T-cell (primary cell): Measurements from ENCODE around the gene SESN2. TPM values are rescaled to one million over a fixed set of nuclear protein-coding genes. Genes with fewer than 3 reads are reported as not detected.

Source experiments
- ATAC-seq, 4 experiments: fragments of 200-7000 bp in 3 of 4; fragments of 150-1000 bp in 1 of 4; cut with Tn5 transposase; replicated peaks in 1 of 4; 1 replicate in 3 of 4; 2 replicates in 1 of 4; pipeline ENCODE4 v1.10.0; 2021; ENCODE audit warnings: moderate library complexity in 3 of 4, mild to moderate bottlenecking in 2 of 4, moderate number of reproducible peaks in 1 of 4
- CTCF ChIA-PET, 2 donors: fragments of 300-600 bp; sonication (Branson Sonifier 250); formaldehyde crosslinking; loops; one replicate each; lab custom pipeline; 2022; ENCODE audit warnings: antibody characterized with exemption in 2 of 2; lab: Charles Lee
- POLR2A ChIA-PET, 2 donors: fragments of 300-600 bp; sonication (Branson Sonifier 250); formaldehyde crosslinking; loops; one replicate each; lab custom pipeline; 2022; ENCODE audit warnings: antibody characterized with exemption in 2 of 2; lab: Charles Lee
- DNase-seq, 35 experiments: peaks; one replicate each; pipeline versions ENCODE4 v3.0.0 to v3.0.0-alpha.2; 2013 to 2023
- H3K27ac ChIP-seq: one replicate; pipeline ENCODE4 v1.5.1; 2013; ENCODE audit warnings: low read length
- H3K27me3 ChIP-seq, 2 experiments: replicated peaks in 1 of 2; 1 replicate in 1 of 2; 2 replicates in 1 of 2; pipeline versions ENCODE4 v1.6.1 to v1.7.0; 2013; ENCODE audit warnings: low read length in 1 of 2, mixed read lengths in 1 of 2; ENCODE audit not compliant: control insufficient read depth in 2 of 2, insufficient read depth in 2 of 2; ENCODE audit errors: extremely low read depth in 1 of 2
- H3K36me3 ChIP-seq, 2 donors: 1 replicate in 1 of 2; 2 replicates in 1 of 2; pipeline versions ENCODE4 v1.6.1 to v1.7.0; 2013; ENCODE audit warnings: low read length in 1 of 2; ENCODE audit not compliant: control insufficient read depth in 2 of 2, insufficient read depth in 1 of 2; ENCODE audit errors: extremely low read depth in 1 of 2
- H3K4me1 ChIP-seq, 2 experiments: 1 replicate in 1 of 2; 2 replicates in 1 of 2; pipeline versions ENCODE4 v1.6.1 to v1.7.0; 2013; ENCODE audit warnings: low read length in 2 of 2, mixed read lengths in 1 of 2; ENCODE audit not compliant: insufficient read depth in 2 of 2, control insufficient read depth in 1 of 2; ENCODE audit errors: extremely low read depth in 1 of 2
- H3K4me3 ChIP-seq, 2 donors: 1 replicate in 1 of 2; 2 replicates in 1 of 2; pipeline versions ENCODE4 v1.5.1 to v1.7.0; 2013; ENCODE audit warnings: mild to moderate bottlenecking in 2 of 2, low read length in 1 of 2, moderate library complexity in 1 of 2; ENCODE audit not compliant: control insufficient read depth in 1 of 2; ENCODE audit errors: extremely low read depth in 1 of 2
- H3K9me3 ChIP-seq: 2 replicates; pipeline ENCODE4 v1.7.0; 2013
- H3K27ac Mint-ChIP-seq, 2 donors: one replicate each; pipeline ENCODE4 v1.8.0; 2020 to 2021; ENCODE audit warnings: mild to moderate bottlenecking in 2 of 2, mixed read lengths in 2 of 2
- H3K27me3 Mint-ChIP-seq, 2 donors: one replicate each; pipeline ENCODE4 v1.8.0; 2021 to 2022; ENCODE audit warnings: mixed read lengths in 2 of 2
- H3K36me3 Mint-ChIP-seq: one replicate; pipeline ENCODE4 v1.8.0; 2021; ENCODE audit warnings: mixed read lengths
- H3K4me1 Mint-ChIP-seq, 3 donors: one replicate each; pipeline ENCODE4 v1.8.0; 2020 to 2022; ENCODE audit warnings: mixed read lengths in 3 of 3, mild to moderate bottlenecking in 1 of 3
- H3K4me3 Mint-ChIP-seq, 3 donors: one replicate each; pipeline ENCODE4 v1.8.0; 2020 to 2022; ENCODE audit warnings: mild to moderate bottlenecking in 3 of 3, mixed read lengths in 3 of 3, moderate library complexity in 3 of 3
- H3K9me3 Mint-ChIP-seq, 3 donors: one replicate each; pipeline ENCODE4 v1.8.0; 2020 to 2022; ENCODE audit warnings: mixed read lengths in 3 of 3
- WGBS: methylation state at CpG from one replicate; pipeline ENCODE4 v1.1.5; 2013; ENCODE audit warnings: missing lambda C conversion rate; ENCODE audit not compliant: insufficient coverage; 5-methylcytosine and 5-hydroxymethylcytosine counted together
- total RNA-seq, 35 experiments: library from RNA in 6 of 35; stranded (reverse) in 6 of 35; fragments of 120-200 nt in 1 of 35; gene quantifications; one replicate each; pipeline versions ENCODE4 v1.2.1 to v1.2.4 and lab custom pipeline; 2013 to 2026

The SESN2 gene
- total RNA-seq, 5 donors from 2014 or later (not counting 1 experiment from before 2014, with no cell fraction given): 7.1 to 11.9 (median 8.6) TPM

DNA sequence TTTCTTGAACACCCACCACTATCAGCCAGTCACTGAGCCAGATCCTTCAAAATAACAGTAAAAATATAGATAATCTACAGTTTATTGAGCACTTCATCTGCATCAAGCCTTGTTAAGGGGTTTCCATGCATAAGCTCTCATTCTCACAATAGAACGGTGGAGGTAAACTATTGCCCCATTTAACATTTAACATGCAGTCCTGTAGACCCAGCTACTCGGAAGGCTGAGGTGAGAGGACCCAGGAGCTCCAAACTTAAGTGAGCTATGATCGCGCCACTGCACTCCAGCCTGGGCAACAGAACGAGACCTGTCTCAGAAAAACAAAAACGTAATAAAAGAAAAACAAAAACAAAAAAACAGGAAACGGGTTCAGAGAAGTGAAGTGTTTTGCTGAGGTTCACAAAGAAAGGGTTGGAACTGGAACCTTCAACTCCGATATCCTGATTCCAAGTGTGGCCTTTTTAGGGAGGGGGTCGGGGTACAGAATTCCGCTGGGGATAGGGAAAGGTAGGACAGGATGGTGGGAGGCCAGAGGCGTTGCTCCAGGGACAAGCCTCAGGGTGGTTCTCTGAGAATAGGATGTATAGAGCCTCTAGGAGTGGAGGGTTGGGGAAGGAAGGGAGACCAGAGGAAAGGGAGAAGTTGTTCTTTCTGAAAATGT is 11.6 kb upstream of the SESN2 start:
- Mint-ChIP-seq H3K36me3 (no peaks in the 10 kb centered on the region), H3K27me3 (no peaks in the 10 kb centered on the region), H3K27ac (peak overlapping the region; percentile 88 to 94), H3K4me1 (peaks cover 50 to 58% (median 57%) of the 10 kb centered on the region in 3 donors), H3K4me3 (peak overlapping the region; percentile 83 to 93 (median 86)), H3K9me3 (no peaks in the 10 kb centered on the region)
- peak overlapping the region; percentile 37 to 50 for H3K4me3 ChIP-seq
- no peaks in the 10 kb centered on the region for H3K9me3 ChIP-seq
- H3K4me1 ChIP-seq: peaks cover 50 to 54% of the 10 kb centered on the region in 2 experiments
- no peaks in the 10 kb centered on the region for H3K27me3 ChIP-seq
- no peaks in the 10 kb centered on the region for H3K36me3 ChIP-seq
- CTCF ChIA-PET: interaction anchor here (0.6 to 2.7 kb wide), 23 partner anchors 9 to 629 kb away, joined by 3 to 20 read pairs (median 5); partner anchors contain the start of genes ATP5IF1 (in 1 of the 2), MED18 (in 1 of the 2), PHACTR4 (in 1 of the 2) and RCC1 (in 1 of the 2)
- POLR2A ChIA-PET: interaction anchor here (0.7 to 4.6 kb wide), 3 partner anchors 12 to 123 kb away, joined by 3 to 37 read pairs (median 19); partner anchors contain the start of genes ATP5IF1 (in 1 of the 2) and MED18 (in 1 of the 2)
- WGBS: 61% methylated on average over 5 of the region's 11 CpGs
- DNase-seq (peak in 4 of 35 experiments; percentile 4 to 20 (median 14)), ATAC-seq (no peak)
- H3K27ac ChIP-seq: peak overlapping the region; percentile 95

DNA sequence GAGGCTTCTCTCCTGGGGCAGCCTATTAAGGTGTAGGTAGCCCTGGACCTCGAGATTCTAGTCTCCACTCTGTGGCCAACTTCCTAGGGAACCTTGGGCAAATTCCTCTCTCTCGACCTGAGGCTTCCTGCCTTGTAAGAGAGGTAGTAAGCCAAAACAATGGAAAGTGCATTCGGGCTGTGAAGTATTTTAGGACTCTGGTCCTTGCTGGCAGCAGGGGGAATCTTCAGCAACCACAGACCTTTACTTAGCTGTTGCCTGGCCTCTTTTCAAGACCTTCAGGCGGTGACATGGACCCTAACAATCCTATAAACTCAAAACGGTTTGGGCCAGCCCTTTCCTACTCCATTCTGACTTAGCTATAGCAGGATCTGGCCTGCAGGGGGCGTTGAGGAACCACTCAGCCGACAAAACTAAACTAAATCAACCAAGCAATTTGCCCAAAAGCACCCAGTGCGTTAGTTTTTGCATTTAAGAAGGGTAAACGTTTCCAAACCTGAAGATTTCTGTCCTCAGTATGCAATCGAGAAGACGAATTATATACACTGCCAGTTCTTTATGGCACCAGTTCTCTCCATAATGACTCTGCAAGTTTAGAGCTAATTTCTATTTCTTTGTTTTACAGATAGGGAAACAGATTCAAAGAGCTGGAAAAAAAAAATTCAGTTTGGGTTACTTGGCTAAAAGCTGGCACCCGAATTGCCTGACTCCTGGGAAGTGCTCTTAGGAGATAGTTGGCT is 10.9 kb upstream of the SESN2 start:
- H3K9me3 ChIP-seq: no peaks in the 10 kb centered on the region
- H3K27me3 ChIP-seq: no peaks in the 10 kb centered on the region
- no peaks in the 10 kb centered on the region for H3K36me3 Mint-ChIP-seq
- POLR2A ChIA-PET: interaction anchor here in 1 of 2 donors (0.5 to 1.4 kb wide), 5 partner anchors 16 to 257 kb away, joined by 3 to 19 read pairs (median 3); partner anchors contain the start of gene MED18
- H3K4me1 ChIP-seq: peaks cover 43 to 47% of the 10 kb centered on the region in 2 experiments
- H3K4me3 Mint-ChIP-seq: peak overlapping the region; percentile 65 to 93 (median 83)
- ATAC-seq (peak in 3 of 4 experiments; percentile 31 to 41 (median 39)), DNase-seq (peak; percentile 62 to 90 (median 79))
- H3K4me3 ChIP-seq: peak overlapping the region; percentile 2 to 7
- CTCF ChIA-PET: interaction anchor here (0.6 to 2.7 kb wide), 40 partner anchors 8 to 1125 kb away, joined by 3 to 20 read pairs (median 4); partner anchors contain the start of genes ATP5IF1 (in 1 of the 2), MED18 (in 1 of the 2), PHACTR4 (in 1 of the 2) and RCC1 (in 1 of the 2)
- H3K4me1 Mint-ChIP-seq: peaks cover 44 to 53% (median 51%) of the 10 kb centered on the region in 3 donors
- peak overlapping the region; percentile 95 for H3K27ac ChIP-seq
- H3K27me3 Mint-ChIP-seq: no peaks in the 10 kb centered on the region
- peak overlapping the region; percentile 88 to 94 for H3K27ac Mint-ChIP-seq
- no peaks in the 10 kb centered on the region for H3K36me3 ChIP-seq
- 0% methylated on average over 5 of the region's 12 CpGs for WGBS
- no peaks in the 10 kb centered on the region for H3K9me3 Mint-ChIP-seq

DNA sequence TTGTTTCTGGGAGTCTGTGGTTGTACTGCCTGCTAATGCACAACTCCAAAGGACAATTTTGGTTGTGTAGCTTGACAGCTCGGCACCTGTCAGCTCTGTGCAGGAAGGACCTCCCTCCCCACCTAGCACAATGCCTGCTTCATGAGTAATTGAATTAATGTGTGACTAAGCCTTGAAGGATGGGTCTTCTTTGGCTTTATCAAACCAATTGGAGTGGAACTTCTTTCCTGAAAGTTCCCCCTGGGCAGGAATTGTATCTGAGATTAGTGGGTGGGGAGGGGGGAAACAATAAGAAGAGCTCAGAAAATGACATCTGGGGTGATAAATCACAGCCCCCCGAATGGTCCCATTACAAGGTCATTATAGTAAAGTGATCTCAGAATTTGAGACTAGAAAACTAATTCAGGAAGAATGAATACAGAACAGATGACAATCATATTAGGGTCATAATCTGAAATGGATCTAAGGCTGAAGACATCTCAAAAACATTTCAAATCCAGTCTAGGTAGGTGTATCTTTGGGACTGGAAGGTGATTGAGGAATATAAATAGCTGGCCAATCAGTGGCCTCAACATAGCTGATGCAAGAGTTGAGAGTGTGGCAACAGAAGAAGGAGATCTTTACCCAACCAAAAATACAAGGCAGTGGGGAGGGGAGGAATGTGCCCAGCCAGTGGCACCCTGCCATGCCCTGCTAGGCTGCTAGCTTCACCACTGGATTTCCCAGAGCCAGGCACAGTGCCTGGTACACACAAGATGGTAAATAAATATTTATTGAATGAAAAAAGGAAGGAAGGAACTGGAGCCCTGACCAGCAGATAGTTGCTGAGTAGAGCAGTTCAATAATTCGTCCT is 10.1 kb upstream of the SESN2 start:
- POLR2A ChIA-PET: interaction anchor here in 1 of 2 donors (0.8 to 1.4 kb wide), 4 partner anchors 15 to 256 kb away, joined by 3 to 19 read pairs (median 4); partner anchors contain the start of gene MED18

DNA sequence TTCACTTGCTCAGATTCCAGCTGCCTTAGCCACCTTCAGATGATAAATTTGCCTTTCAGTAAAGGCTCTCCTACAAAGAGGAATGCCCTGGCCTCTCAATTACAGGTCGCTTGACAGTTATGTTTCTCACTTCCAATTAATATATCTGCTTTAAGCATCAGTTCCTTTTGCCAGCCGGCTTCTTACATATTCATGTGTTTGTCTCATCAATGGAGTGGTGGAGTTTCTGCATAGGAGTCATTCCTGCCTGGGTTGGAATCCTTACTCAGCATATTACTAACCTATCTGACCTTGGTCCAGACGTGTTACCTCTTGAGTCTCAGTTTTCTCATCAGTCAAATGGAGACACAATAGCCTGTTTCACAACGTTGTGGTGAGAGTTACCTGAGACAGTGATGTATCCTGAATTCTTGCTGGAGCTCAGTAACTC is 9.4 kb upstream of the SESN2 start:
- Mint-ChIP-seq H3K36me3 (no peaks in the 10 kb centered on the region), H3K27ac (peak overlapping the region in 1 of 2 donors; percentile 66), H3K9me3 (no peaks in the 10 kb centered on the region), H3K27me3 (no peaks in the 10 kb centered on the region), H3K4me3 (no peak overlapping the region), H3K4me1 (peaks cover 29 to 39% (median 37%) of the 10 kb centered on the region in 3 donors)
- no peak for ATAC-seq
- DNase-seq: no peak
- peaks cover 32 to 33% of the 10 kb centered on the region in 2 experiments for H3K4me1 ChIP-seq
- ChIA-PET POLR2A (no interaction called here), CTCF (interaction anchor here in 1 of 2 donors (0.6 to 2.7 kb wide), 4 partner anchors 8 to 256 kb away, joined by 6 to 20 read pairs (median 10); partner anchors contain the start of genes ATP5IF1 and RCC1)
- no peaks in the 10 kb centered on the region for H3K27me3 ChIP-seq
- no peak overlapping the region for H3K27ac ChIP-seq
- WGBS: 83% methylated on average over 2 of the region's 4 CpGs
- no peaks in the 10 kb centered on the region for H3K9me3 ChIP-seq
- no peak overlapping the region for H3K4me3 ChIP-seq
- H3K36me3 ChIP-seq: no peaks in the 10 kb centered on the region

More for the DNA sequence above, 10.1 kb upstream of the SESN2 start:
- no peaks in the 10 kb centered on the region for H3K9me3 ChIP-seq
- Mint-ChIP-seq H3K9me3 (no peaks in the 10 kb centered on the region), H3K27me3 (no peaks in the 10 kb centered on the region), H3K4me3 (peak overlapping the region; percentile 65 to 93 (median 83)), H3K36me3 (no peaks in the 10 kb centered on the region), H3K4me1 (peaks cover 36 to 45% (median 44%) of the 10 kb centered on the region in 3 donors), H3K27ac (peak overlapping the region; percentile 88 to 94)
- CTCF ChIA-PET: interaction anchor here (0.6 to 2.7 kb wide), 36 partner anchors 9 to 1125 kb away, joined by 3 to 20 read pairs (median 4); partner anchors contain the start of genes ATP5IF1 (in 1 of the 2), MED18 (in 1 of the 2), PHACTR4 (in 1 of the 2) and RCC1 (in 1 of the 2)
- DNase-seq (peak in 5 of 35 experiments; percentile 24 to 49 (median 28)), ATAC-seq (peak in 1 of 4 experiments; percentile 17)
- peak overlapping the region; percentile 2 to 7 for H3K4me3 ChIP-seq
- 60% methylated on average over 1 of the region's 3 CpGs for WGBS
- H3K27ac ChIP-seq: peak overlapping the region; percentile 95
- H3K36me3 ChIP-seq: no peaks in the 10 kb centered on the region
- no peaks in the 10 kb centered on the region for H3K27me3 ChIP-seq
- peaks cover 38 to 39% of the 10 kb centered on the region in 2 experiments for H3K4me1 ChIP-seq

DNA sequence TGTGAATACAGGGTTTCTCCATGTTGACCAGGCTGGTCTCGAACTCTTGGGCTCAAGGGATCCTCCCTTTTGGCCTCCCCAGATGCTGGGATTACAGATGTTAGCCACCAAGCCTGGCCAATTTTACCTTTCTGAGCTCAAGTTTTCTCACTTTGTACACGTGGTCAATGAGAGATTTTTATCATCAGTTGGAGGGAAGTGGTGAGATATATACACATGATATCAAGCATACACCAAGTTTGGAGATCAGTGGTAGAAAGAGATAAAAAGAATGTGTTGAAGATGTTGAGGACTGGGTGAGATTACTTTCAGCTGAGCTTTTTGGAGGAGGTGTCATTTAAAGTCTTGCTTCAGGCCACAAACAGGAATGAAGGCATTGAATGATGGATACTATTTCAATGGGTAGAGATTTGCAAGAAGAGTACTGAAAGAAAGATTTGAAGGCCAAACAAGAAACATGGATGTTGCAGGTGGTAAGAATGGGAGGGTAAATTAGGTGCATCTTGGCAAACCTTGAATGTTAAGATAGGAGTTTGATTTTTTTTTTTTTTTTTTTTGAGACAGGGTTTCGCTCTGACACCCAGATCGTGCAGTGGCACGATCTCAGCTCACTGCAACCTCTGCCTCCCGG is 3.0 kb upstream of the SESN2 start:
- peak overlapping the region; percentile 37 to 60 (median 42) for H3K4me3 Mint-ChIP-seq
- Histone ChIP-seq H3K4me3 (no peak overlapping the region), H3K36me3 (no peaks in the 10 kb centered on the region), H3K27ac (peak overlapping the region; percentile 52), H3K4me1 (peaks cover 19 to 54% of the 10 kb centered on the region in 2 experiments), H3K27me3 (peaks cover 0 to 5% of the 10 kb centered on the region in 2 experiments), H3K9me3 (no peaks in the 10 kb centered on the region)
- WGBS: 50% methylated on average over 1 of the region's 6 CpGs
- ATAC-seq (peak; percentile 10 to 42 (median 24)), DNase-seq (peak in 2 of 35 experiments; percentile 18 to 72)
- no peaks in the 10 kb centered on the region for H3K27me3 Mint-ChIP-seq
- H3K27ac Mint-ChIP-seq: peak overlapping the region; percentile 88
- peaks cover 39 to 47% (median 40%) of the 10 kb centered on the region in 3 donors for H3K4me1 Mint-ChIP-seq
- ChIA-PET CTCF (interaction anchor here in 1 of 2 donors (0.6 to 1.3 kb wide), 7 partner anchors 9 to 480 kb away, joined by 3 to 9 read pairs (median 4); partner anchors contain the start of genes GMEB1 and YTHDF2), POLR2A (interaction anchor here (0.5 to 1.7 kb wide), 4 partner anchors 8 to 33 kb away, joined by 3 to 17 read pairs (median 6); no protein-coding TSS in a partner anchor)
- H3K36me3 Mint-ChIP-seq: no peaks in the 10 kb centered on the region
- no peaks in the 10 kb centered on the region for H3K9me3 Mint-ChIP-seq
